Neutrophil (primary cell): Measurements from ENCODE around the gene USP49.

Source experiments
- H3K27ac ChIP-seq: fragments of 200-600 bp; sonication (generic); 2 replicates; pipeline ENCODE4 v1.5.1; 2016; ENCODE audit warnings: mild to moderate bottlenecking, moderate library complexity
- H3K27me3 ChIP-seq: fragments of 200-600 bp; sonication (generic); 2 replicates; pipeline ENCODE4 v1.6.0; 2016; ENCODE audit warnings: mild to moderate bottlenecking
- H3K36me3 ChIP-seq: fragments of 200-600 bp; sonication (generic); 2 replicates; pipeline ENCODE4 v1.5.1; 2017
- H3K4me1 ChIP-seq, 2 experiments: fragments of 200-600 bp in 1 of 2; sonication (generic) in 1 of 2; 1 replicate in 1 of 2; 2 replicates in 1 of 2; pipeline versions ENCODE4 v1.5.1 to v1.6.1; 2013 to 2016; ENCODE audit warnings: low read depth in 1 of 2, low read length in 1 of 2, mild to moderate bottlenecking in 1 of 2, moderate library complexity in 1 of 2; ENCODE audit not compliant: control insufficient read depth in 1 of 2, insufficient read depth in 1 of 2
- H3K4me3 ChIP-seq, 2 experiments: fragments of 200-600 bp in 1 of 2; sonication (generic) in 1 of 2; 1 replicate in 1 of 2; 2 replicates in 1 of 2; pipeline ENCODE4 v1.5.1; 2013 to 2016; ENCODE audit warnings: low read depth in 1 of 2, low read length in 1 of 2, mild to moderate bottlenecking in 1 of 2, moderate library complexity in 1 of 2
- H3K9me3 ChIP-seq: fragments of 200-600 bp; sonication (generic); 2 replicates; pipeline ENCODE4 v1.5.1; 2016
- TF ChIP-seq, protein P1 (sequence below): fragments of 200-600 bp; sonication (generic); IDR thresholded peaks from 2 replicates; pipeline ENCODE4 v1.5.1; 2016; ENCODE audit warnings: antibody characterized with exemption

USP49 gene

DNA sequence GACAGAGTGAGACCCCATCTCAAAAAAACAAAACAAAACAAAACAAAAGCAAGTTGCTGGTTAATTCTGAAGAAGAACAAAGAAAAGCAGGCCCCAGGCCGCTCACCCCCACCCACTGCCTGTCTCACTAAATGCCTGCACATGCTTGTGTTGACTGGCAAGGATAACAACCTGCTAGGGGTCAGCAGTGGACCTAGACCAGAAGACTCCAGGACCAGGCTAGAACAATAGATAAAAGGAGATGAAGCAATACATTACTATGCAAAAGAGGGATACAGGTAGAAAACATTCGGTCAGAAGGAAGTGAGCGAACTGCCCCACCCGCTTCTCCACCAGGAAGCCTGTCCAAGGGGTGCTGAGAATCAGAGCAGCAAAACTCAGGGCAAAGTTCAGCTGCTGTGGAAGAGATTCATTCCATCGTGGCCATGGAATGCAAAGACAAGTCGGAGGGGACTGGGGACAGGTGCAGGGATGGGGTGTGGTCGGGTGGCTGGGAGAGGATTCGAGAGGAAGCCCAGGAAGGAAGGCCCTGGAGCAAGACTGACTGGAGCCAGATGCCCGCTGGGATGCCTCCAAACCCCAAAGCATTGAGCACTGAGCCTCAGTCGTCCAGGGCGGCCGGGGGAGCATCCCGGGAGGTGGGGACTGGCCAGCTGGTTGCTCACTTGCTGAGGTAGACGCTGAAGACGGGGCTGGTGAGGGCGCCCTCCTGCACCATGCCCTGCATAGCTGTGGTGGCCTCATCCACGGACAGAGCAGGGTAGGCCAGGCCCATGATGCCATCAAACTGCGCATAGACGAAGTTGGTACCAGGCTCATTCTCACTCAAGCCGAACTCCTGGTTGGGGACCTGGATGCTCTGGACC, 153.3 kb downstream of the USP49 start:
- Histone ChIP-seq H3K36me3 (no peaks in the 10 kb centered on the region), H3K9me3 (no peaks in the 10 kb centered on the region), H3K27me3 (no peaks in the 10 kb centered on the region), H3K27ac (no peak overlapping the region), H3K4me1 (no peaks in the 10 kb centered on the region), H3K4me3 (no peak overlapping the region)
- TF ChIP-seq, protein P1, sequence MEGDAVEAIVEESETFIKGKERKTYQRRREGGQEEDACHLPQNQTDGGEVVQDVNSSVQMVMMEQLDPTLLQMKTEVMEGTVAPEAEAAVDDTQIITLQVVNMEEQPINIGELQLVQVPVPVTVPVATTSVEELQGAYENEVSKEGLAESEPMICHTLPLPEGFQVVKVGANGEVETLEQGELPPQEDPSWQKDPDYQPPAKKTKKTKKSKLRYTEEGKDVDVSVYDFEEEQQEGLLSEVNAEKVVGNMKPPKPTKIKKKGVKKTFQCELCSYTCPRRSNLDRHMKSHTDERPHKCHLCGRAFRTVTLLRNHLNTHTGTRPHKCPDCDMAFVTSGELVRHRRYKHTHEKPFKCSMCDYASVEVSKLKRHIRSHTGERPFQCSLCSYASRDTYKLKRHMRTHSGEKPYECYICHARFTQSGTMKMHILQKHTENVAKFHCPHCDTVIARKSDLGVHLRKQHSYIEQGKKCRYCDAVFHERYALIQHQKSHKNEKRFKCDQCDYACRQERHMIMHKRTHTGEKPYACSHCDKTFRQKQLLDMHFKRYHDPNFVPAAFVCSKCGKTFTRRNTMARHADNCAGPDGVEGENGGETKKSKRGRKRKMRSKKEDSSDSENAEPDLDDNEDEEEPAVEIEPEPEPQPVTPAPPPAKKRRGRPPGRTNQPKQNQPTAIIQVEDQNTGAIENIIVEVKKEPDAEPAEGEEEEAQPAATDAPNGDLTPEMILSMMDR = no peak

DNA sequence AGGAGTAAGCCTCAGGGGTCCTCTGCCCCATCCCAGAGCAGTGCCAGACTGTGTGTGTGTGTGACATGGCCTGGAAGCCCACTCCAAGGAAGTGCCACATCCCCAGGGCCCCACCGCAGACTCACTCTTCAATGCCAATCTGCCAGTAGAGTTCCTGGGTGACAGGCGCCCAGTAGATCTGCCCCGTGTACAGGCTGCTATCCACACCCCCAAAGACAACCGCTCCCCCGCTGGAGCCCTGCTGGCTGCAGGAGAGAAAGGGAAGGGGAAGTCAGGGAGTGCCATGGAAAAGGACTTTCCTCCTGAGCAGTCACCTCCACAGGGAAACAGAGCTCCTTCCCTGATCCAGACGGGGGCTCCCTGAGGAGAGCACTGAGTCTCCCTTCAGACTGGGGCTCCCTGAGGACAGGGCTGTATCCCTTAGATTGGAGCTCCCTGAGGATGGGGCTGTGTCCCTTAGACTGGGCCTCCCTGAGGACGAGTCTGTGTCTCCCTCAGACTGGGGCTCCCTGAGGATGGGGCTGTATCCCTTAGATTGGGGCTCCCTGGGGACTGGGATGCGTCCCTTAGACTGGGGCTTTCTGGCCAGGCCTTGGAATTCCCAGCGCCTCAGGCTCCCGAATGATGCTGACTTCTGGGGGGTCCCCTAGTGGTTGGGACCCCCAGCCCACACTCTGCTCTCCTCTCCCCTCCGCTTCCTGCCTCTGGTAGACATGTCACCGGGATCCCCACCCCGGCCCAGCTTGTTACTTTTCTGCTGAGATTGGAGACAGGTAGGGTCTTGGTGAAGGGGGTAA, 154.6 kb downstream of the USP49 start:
- Histone ChIP-seq H3K9me3 (no peaks in the 10 kb centered on the region), H3K4me3 (no peak overlapping the region), H3K27ac (no peak overlapping the region), H3K4me1 (peaks cover 4 to 5% of the 10 kb centered on the region in 2 experiments), H3K27me3 (no peaks in the 10 kb centered on the region), H3K36me3 (no peaks in the 10 kb centered on the region)
- TF ChIP-seq, protein P1 = no peak
